Medulla oblongata (tissue), 1 donor: ENCODE measurements around the gene PARP3.

Experiments used
- DNase-seq: peaks from one replicate; pipeline ENCODE4 v3.0.0-alpha.2; 2015; ENCODE audit errors: extremely low spot score

PARP3 gene

GRCh38 chr3:51948016-51948580 lies 5.9 kb downstream of the PARP3 start:
- no peak for DNase-seq

GRCh38 chr3:51949121-51949520 lies 7.0 kb downstream of the PARP3 start:
- DNase-seq: no peak

DNA sequence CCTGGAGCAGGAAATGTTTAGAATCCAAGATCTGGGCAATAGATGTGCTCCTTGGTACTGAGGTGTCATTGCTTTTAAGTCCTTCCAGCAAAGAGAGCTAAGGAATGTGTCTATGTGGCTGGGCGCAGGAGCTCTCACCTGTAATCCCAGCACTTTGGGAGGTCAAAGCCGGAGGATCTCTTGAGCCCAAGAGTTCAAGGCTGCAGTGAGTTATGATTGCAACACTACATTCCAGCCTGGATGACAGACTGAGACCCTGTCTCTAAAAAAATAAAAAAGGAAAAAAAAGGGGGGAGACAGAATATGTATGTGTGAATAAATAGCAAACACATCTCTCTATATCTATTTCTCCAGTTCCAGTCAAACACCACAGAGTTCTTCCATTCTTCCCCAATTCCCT lies 8.7 kb downstream of the PARP3 start:
- no peak for DNase-seq

GRCh38 chr3:51953445-51953844 lies 11.3 kb downstream of the PARP3 start:
- DNase-seq: no peak

DNA sequence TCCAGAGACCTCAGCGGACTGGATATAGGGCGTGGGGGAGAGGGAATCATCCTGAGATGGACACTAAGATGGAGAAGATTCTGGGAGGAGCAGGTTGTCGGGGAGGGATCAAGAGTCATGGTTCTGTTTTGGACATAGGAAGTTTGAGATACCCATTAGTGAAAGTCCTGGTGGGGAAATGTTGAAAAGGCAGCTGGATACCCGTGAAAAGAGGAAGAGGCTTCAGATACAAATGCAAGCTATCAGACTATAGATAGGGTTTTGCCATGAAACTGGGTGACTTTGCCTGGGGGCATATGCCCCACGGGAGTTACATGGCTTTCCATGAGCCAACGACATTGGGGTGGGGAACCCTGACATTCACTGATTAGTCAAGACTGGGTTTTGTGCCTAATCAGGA lies 11.9 kb downstream of the PARP3 start:
- DNase-seq: peak; percentile 9

GRCh38 chr3:51954713-51955112 lies 12.6 kb downstream of the PARP3 start:
- DNase-seq: no peak

DNA sequence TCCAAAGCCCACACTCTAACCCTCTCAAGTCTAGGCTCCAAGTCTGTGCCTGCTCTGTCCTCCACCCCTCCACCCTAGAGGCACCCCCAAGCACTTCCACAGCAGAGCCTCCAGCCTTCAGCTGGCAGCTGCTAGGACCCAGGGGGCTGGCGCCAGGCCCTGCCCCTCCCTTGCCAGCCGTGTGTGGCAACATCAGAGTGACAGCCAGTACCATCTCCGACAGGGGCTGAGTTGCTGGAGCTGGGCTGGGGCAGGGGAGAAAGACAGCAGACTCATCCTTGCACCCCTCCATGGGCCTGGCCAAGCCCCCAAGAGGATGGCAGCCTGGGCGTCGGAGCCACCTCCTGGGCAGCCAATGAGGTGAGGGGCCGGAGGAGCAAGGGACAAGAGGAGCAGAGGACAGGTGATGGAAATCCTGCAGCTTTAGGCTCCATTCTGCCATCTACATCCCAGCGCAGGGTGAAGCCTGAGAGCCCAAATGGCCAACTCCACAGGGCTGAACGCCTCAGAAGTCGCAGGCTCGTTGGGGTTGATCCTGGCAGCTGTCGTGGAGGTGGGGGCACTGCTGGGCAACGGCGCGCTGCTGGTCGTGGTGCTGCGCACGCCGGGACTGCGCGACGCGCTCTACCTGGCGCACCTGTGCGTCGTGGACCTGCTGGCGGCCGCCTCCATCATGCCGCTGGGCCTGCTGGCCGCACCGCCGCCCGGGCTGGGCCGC lies 13.2 kb downstream of the PARP3 start, which contains the start of gene GPR62:
Gene GPR62 (plus strand): TSS at position 207 of the 718 bp plus-strand sequence. CDS start 272 bp downstream, at position 479.
- DNase-seq: peak; percentile 89

- peak; percentile 61 for DNase-seq
Measured at GRCh38 chr3:51955893-51956770, 14.0 kb downstream of the PARP3 start.

DNA sequence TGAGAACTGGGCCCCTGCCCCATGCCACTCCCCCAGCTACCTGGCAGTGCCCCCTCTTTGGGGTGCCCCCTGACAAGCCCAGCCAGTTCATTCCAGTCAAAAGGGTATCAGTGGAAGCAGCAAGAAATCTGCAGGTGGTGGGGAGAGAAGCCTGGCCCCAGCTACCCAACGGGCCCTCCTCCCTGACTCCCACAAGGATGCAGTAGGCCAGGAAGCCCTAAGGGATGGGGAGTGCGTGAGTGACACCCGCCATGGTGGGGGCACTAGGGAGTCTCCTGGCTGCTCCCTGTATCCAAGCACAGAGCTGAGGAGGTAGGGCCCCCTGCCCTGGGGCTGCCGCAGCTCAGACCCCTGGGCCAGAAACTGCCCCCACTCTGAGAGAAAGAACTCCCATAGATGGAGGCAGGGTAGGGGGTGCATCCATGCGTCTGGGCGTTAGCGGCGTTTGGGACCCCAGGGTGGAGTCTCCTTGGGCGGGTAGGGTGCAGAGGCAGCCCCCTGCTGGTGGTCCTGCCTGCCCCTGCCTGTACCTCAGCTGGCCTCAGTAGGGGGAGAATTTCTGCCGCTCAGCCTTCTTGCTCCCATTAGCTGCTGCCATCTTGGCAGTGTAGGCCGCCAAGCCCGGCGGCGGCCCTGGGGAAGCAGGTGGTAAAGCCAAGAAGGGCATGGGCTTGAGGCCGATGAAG lies 15.5 kb downstream of the PARP3 start:
- no peak for DNase-seq

GRCh38 chr3:51958603-51959521 lies 16.7 kb downstream of the PARP3 start:
- DNase-seq: no peak

GRCh38 chr3:51959651-51960050 lies 17.5 kb downstream of the PARP3 start:
- no peak for DNase-seq

DNA sequence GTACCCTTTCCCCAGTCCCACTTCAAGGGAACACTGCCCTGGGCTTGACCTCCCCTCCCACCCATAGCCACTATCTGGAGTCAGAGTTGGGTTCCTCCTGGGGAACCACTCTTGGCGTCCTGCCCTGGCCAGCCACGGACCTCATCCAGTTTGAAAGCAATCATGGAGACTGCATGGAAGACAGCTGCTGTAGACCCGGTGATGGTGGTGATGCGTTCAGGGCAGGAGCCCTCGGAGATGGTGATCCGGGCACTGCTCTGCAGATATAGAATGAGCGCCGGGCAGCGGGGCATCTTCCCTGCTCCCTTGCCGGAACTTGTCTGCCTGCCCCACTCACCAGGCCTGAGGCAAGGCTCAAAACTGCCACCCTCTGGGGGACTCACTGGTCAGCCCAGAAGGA lies 18.2 kb downstream of the PARP3 start:
- no peak for DNase-seq

DNA sequence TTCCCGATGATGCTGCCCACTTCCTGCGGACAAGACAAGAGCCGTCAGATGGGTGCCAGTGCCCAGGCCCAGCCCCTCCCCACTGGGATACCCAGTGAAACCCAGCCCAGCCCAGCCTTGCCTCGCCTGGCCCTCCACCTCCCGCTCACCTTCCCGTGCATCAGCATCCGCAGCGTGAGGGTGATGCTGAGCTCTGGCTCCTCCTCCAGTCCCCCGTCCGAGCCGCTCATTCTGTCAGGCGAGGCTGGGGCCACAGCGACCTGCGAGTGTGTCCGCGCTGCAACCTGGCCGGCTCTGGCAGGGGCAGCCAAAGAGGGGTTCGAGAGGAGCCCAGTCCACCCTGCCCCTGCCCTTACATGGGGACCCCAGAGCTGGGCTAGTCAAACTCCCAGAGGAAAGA lies 18.8 kb downstream of the PARP3 start:
- DNase-seq: no peak

GRCh38 chr3:51961602-51962569 lies 19.7 kb downstream of the PARP3 start:
- DNase-seq: no peak

- DNase-seq: peak; percentile 39
Measured at GRCh38 chr3:51962854-51963530, 20.8 kb downstream of the PARP3 start.

DNA sequence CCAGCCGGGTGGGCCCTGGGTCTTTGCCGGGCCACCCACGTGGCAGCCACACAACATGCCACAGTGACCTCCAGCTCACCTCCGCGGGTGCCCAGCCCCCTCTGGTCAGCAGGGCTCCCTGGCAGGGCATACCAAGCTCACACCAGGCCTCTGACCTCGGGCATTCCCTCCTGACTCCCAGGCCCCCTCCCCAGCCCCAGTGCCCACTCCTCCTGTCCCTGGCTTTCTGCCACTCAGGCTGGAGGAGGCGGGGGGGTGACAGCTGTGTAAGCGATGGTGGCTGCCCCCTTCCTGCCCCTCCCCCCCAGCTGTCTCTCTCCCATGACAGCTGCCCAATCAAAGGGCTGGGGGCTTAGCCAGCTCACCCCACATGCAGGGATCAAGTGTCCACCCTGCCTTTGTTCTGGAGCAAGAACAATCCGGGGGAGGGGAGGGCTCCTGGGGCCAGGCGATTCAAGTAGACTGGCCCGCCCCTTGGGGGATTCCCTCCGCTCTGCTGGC lies 21.8 kb downstream of the PARP3 start:
- DNase-seq: peak; percentile 32

- no peak for DNase-seq
Measured at GRCh38 chr3:51964521-51964920, 22.4 kb downstream of the PARP3 start.

- DNase-seq: peak; percentile 86
Measured at GRCh38 chr3:51966016-51966415, 23.9 kb downstream of the PARP3 start.

DNA sequence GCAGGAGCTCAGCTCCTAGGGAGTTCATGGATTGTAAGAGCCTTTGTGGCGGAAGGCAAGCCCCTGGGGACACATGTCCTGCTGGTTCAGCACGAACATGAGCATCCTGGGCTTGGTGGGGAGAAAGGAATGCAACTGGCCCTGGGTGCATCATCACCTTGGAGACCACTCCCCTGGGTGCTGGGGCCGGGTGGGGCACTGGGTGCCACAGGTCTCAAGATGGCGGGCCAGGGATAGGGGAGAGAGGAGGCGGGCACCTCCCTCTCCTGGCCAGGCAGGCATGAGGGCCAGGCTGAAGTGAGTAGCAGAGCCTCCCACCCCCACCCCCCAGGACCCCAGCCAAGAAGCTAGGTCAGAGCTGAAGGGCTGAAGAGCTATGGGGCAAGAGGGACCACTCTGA lies 24.3 kb downstream of the PARP3 start:
- DNase-seq: peak; percentile 44
